Measurements from ENCODE around the gene MAPK12. TPM values are rescaled to one million over a fixed set of nuclear protein-coding genes. Genes with fewer than 3 reads are reported as not detected.

MAPK12 gene
- total and polyA plus RNA-seq, 7 donors: 57.4 to 178 (median 131) TPM

DNA sequence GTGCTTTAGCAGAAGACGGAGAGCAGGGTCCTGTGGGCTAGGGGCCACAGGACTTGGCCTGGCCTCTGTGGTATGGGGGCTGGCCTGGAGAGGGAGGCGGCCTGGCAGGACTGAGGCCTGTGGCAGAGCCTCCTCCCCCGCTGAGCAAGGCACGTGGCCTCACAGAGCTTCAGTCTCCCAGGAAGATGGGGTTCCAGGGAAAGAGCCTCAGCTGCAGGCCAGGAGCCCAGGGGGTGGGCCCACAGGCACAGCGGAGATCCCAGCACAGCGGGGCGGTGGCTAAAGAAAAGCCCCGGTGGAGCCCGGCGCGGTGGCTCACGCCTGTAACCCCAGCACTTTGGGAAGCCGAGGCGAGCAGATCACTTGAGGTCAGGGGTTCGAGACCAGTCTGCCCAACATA is 2.2 kb downstream of the MAPK12 start:
- intact Hi-C loops (cut with DNase I): loop anchor here in 1 of 2 donors (10.0 kb wide), 1 partner anchor 245 kb away; the partner anchor contains the start of genes LMF2 and NCAPH2
- Histone ChIP-seq H3K27me3 (ENCODE audit: insufficient read depth in 3 of 3, low read length in 2 of 3) (no peaks in the 10 kb centered on the region), H3K4me1 (peaks cover 51% of the 10 kb centered on the region), H3K27ac (peak overlapping the region; percentile 88), H3K4me3 (peak overlapping the region; percentile 84), H3K9me3 (no peaks in the 10 kb centered on the region), H3K36me3 (ENCODE audit: insufficient read depth in 1 of 2, low read depth in 1 of 2) (peaks cover 0 to 22% of the 10 kb centered on the region in 2 donors)
- WGBS, 3 donors: 20 to 40% (median 40%) methylated on average over 14 to 15 of the region's 15 CpGs
- ATAC-seq (peak; percentile 27 to 31 (median 30)), DNase-seq (no peak)
- TF ChIP-seq, protein P1, sequence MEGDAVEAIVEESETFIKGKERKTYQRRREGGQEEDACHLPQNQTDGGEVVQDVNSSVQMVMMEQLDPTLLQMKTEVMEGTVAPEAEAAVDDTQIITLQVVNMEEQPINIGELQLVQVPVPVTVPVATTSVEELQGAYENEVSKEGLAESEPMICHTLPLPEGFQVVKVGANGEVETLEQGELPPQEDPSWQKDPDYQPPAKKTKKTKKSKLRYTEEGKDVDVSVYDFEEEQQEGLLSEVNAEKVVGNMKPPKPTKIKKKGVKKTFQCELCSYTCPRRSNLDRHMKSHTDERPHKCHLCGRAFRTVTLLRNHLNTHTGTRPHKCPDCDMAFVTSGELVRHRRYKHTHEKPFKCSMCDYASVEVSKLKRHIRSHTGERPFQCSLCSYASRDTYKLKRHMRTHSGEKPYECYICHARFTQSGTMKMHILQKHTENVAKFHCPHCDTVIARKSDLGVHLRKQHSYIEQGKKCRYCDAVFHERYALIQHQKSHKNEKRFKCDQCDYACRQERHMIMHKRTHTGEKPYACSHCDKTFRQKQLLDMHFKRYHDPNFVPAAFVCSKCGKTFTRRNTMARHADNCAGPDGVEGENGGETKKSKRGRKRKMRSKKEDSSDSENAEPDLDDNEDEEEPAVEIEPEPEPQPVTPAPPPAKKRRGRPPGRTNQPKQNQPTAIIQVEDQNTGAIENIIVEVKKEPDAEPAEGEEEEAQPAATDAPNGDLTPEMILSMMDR (IDR thresholded peaks at IDR 0.05): no peak

DNA sequence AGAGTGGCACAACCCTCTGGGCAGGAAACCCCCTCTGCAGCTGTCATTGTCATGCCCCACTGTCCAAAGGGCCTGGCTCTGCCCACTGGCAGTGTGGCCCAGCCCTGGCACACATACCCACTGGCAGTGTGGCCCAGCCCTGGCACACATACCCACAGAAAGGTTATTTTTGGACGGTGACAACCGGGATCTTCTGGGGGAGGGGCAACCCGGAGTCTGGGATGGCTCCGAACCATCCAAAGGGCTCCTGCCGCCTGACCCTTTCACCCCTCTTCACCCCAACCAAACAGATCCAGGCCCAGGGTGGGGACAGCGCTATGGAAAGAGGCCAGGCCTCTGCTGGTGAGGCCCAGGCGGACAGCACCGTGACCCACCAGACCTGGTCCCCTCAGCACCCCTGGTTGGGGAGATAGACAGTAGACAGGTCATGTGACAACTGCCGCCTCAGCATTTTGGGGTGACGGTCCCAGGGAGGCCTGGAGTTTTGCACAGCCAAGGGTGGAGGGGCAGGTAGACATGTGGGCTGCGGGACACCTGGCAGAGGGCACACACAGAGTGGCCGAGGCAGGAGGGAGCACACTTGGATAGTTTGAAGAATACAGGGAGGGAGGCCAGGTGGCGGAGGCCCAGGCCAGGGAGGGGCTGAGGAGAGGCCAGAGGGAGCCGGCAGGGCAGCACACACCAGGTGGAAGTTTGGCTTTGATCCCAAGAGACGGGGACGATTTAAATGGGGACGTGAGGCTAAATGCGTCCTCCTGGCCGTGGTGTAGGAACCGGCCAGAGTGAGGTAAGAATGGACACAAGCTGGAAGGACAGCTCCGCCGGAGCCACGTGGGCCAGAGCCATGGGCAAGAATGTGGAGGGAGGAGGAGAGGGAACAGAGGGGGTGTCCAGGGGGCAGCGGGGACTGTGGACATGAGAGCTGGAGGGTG is 2.9 kb downstream of the MAPK12 start:
- WGBS, 3 donors: 29 to 38% (median 34%) methylated on average over 24 of the region's 24 CpGs
- TF ChIP-seq, protein P1 (IDR thresholded peaks at IDR 0.05): no peak
- peak overlapping the region; percentile 88 for H3K27ac ChIP-seq
- peak overlapping the region; percentile 84 for H3K4me3 ChIP-seq
- H3K9me3 ChIP-seq: no peaks in the 10 kb centered on the region
- intact Hi-C loops (cut with DNase I): loop anchor here in 1 of 2 donors (10.0 kb wide), 1 partner anchor 246 kb away; the partner anchor contains the start of genes LMF2 and NCAPH2
- peaks cover 0 to 28% of the 10 kb centered on the region in 2 donors for H3K36me3 ChIP-seq (ENCODE audit: insufficient read depth in 1 of 2, low read depth in 1 of 2)
- peak; percentile 78 to 81 (median 79) for ATAC-seq
- H3K27me3 ChIP-seq (ENCODE audit: insufficient read depth in 3 of 3, low read length in 2 of 3): no peaks in the 10 kb centered on the region
- DNase-seq: peak; percentile 77 to 92
- peaks cover 50% of the 10 kb centered on the region for H3K4me1 ChIP-seq

DNA sequence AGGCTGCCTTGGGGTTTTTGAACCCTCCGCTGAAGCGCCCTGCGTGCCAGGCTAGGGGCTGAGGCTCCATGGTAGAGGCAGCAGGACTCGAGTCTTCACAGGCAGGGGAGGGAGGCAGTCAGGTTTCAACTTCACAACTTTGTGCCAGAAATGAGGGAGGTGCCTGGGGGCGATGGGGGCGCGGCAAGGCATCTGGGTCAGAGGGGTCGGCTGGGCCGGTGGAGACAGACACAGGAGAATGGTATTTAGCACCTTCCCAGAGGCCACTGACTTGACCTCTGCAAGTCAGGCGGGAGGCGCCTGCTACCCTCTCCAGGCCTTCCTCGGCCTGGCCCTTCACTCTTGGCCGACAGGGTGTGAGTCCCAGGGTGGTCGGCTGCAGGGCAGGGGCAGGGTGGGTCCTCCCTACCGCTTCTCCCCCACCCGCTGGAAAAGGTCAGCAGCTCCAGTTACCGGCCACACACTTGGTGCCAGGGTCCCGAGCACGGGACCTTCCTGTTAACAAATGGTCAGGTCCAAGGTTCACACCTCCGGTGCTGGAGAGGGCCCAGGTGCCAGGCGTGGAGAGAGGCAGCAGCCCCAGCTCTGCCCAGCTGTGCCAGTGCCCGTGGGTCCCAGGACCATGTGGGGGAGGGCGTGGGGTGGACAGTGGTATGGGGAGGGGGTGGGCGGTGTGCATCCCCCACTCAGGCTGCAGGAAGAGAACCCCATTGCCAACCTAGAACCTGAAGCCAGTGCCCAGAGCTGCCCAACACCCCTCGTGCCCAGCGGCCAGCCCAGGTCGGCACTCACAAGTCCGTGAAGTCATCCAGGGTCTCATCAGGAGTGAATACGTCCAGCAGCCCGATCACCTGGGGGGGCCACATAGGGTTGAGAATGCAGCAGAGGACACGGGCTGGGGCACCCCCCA is 3.8 kb downstream of the MAPK12 start:
- H3K27me3 ChIP-seq (ENCODE audit: insufficient read depth in 3 of 3, low read length in 2 of 3): no peaks in the 10 kb centered on the region
- peak overlapping the region; percentile 47 for H3K4me3 ChIP-seq
- 29 to 40% (median 35%) methylated on average over 26 to 31 of the region's 31 CpGs for WGBS, 3 donors
- intact Hi-C loops (cut with DNase I): loop anchor here in 1 of 2 donors (10.0 kb wide), 1 partner anchor 247 kb away; the partner anchor contains the start of genes LMF2 and NCAPH2
- DNase-seq (peak in 1 of 2 donors; percentile 79), ATAC-seq (peak in 3 of 4 donors; percentile 2 to 19 (median 4))
- H3K36me3 ChIP-seq (ENCODE audit: insufficient read depth in 1 of 2, low read depth in 1 of 2): peaks cover 0 to 33% of the 10 kb centered on the region in 2 donors
- TF ChIP-seq, protein P1 (IDR thresholded peaks at IDR 0.05): no peak
- peak overlapping the region; percentile 88 for H3K27ac ChIP-seq
- no peaks in the 10 kb centered on the region for H3K9me3 ChIP-seq
- peaks cover 41% of the 10 kb centered on the region for H3K4me1 ChIP-seq

DNA sequence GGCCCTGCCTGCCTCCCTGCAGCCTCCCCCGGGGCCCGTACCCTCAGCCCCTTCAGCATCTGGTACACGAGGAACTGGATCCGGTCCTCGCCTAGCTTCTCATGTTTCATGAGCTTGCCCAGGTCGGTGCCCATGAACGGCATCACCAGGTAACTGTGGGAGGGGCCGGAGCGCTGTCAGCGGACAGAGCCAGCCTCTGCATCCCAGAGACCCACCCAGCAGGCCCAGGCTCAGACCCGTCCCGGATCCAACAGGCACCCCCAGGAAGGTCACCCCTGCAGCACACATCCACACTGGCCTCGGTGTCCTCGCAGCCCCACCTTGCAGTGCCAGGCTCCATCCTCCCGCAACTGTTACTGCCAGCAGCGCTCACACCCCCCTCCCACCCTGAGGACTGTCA is 4.4 kb downstream of the MAPK12 start:
- H3K36me3 ChIP-seq (ENCODE audit: insufficient read depth in 1 of 2, low read depth in 1 of 2): peaks cover 0 to 37% of the 10 kb centered on the region in 2 donors
- ATAC-seq (no peak), DNase-seq (no peak)
- peak overlapping the region; percentile 88 for H3K27ac ChIP-seq
- H3K9me3 ChIP-seq: no peaks in the 10 kb centered on the region
- no peaks in the 10 kb centered on the region for H3K27me3 ChIP-seq (ENCODE audit: insufficient read depth in 3 of 3, low read length in 2 of 3)
- intact Hi-C loops (cut with DNase I): loop anchor here in 1 of 2 donors (10.0 kb wide), 1 partner anchor 248 kb away; the partner anchor contains the start of genes LMF2 and NCAPH2
- WGBS, 3 donors: 44 to 59% (median 54%) methylated on average over 15 to 16 of the region's 16 CpGs
- H3K4me3 ChIP-seq: no peak overlapping the region
- H3K4me1 ChIP-seq: peaks cover 34% of the 10 kb centered on the region
- TF ChIP-seq, protein P1 (IDR thresholded peaks at IDR 0.05): no peak

All from psoas muscle (tissue), 8 donors.